Measurements from ENCODE around the gene LRRIQ3.
"Not testable (repeated sequence)": the region's sequence is repeated elsewhere in the genome, so short reads cannot be mapped to it uniquely, and the experiment has no call there.

The LRRIQ3 gene, protein sequence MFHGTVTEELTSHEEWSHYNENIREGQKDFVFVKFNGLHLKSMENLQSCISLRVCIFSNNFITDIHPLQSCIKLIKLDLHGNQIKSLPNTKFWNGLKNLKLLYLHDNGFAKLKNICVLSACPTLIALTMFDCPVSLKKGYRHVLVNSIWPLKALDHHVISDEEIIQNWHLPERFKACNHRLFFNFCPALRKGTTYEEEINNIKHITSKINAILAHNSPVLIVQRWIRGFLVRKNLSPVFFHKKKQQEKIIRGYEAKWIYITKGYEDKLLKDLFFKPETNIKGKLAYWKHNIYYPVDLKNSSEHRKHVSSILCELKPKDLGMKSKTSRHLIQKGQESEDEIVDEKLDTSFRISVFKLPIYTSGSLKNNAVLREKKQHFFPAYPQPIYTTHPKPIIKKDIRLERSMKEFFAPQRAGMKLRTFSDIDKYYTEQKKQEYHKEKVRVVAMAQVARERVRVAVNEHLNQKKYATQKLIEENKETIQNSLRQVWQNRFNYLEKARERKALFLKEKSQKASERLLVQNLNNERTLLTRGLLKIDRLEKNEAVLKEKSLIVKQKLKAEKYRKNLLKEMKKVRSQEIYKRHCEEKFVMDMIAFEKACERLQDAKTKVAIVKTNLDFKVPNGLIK

GRCh38 chr1:74197657-74198552 is at the start of gene LRRIQ3, which contains the start of gene FPGT:
LRRIQ3 (minus strand) TSS chr1:74198176; CDS start chr1:74183684, 14,492 bp downstream.
FPGT (plus strand) TSS chr1:74198242; CDS start chr1:74198279, 37 bp downstream.
- peak; percentile 98 for DNase-seq (ENCODE audit: low spot score)

GRCh38 chr1:74246315-74246714 is 48.3 kb upstream of the LRRIQ3 start:
- DNase-seq (ENCODE audit: low spot score), result no peak

GRCh38 chr1:74245168-74245772 is 47.3 kb upstream of the LRRIQ3 start:
- DNase-seq (ENCODE audit: low spot score), result no peak

- DNase-seq (ENCODE audit: low spot score), result no peak
These were observed 39.8 kb upstream of the LRRIQ3 start for GRCh38 chr1:74237787-74238186.

- DNase-seq (ENCODE audit: low spot score), result no peak
These were observed 39.1 kb upstream of the LRRIQ3 start for GRCh38 chr1:74237035-74237434.

- DNase-seq (ENCODE audit: low spot score), result no peak
These were observed 38.5 kb upstream of the LRRIQ3 start for GRCh38 chr1:74236440-74236839.

GRCh38 chr1:74235153-74235552 is 37.2 kb upstream of the LRRIQ3 start, which contains the start of gene TNNI3K:
TNNI3K (plus strand) TSS chr1:74235387; CDS start chr1:74235452, 65 bp downstream.
- DNase-seq (ENCODE audit: low spot score), result no peak

DNA sequence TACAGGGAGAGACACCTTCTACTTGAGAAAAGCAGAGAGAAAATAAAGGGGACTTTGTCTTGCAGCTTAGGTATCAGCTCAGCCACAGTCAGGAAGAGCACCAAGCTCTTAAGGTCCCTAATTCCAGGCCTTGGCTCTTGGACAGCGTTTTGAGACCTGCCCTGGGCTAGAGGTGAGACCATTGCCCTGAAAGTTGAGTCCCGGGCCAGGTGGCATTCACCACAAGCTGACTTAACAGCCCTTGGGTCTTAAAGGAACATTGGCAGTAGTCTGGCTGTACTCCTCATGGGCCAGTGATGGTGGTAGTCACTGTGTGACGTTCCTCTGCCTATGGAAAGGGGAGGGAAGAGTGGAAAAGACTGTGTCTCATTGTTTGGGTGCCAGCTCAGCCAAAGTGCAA is 25.5 kb upstream of the LRRIQ3 start:
- DNase-seq (ENCODE audit: low spot score), result no peak

- DNase-seq (ENCODE audit: low spot score), result no peak
These were observed 24.7 kb upstream of the LRRIQ3 start for GRCh38 chr1:74222701-74223100.

GRCh38 chr1:74215229-74215628 is 17.3 kb upstream of the LRRIQ3 start:
- no peak for DNase-seq (ENCODE audit: low spot score)

DNA sequence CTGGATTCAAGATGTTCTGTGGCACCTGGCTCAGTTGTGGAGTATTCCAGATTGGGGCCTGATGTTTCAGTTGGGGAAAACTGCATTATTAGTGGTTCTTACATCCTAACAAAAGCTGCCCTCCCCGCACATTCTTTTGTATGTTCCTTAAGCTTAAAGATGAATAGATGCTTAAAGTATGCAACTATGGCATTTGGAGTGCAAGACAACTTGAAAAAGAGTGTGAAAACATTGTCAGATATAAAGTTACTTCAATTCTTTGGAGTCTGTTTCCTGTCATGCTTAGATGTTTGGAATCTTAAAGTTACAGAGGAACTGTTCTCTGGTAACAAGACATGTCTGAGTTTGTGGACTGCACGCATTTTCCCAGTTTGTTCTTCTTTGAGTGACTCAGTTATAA is 7.3 kb upstream of the LRRIQ3 start:
- no peak for DNase-seq (ENCODE audit: low spot score)

DNA sequence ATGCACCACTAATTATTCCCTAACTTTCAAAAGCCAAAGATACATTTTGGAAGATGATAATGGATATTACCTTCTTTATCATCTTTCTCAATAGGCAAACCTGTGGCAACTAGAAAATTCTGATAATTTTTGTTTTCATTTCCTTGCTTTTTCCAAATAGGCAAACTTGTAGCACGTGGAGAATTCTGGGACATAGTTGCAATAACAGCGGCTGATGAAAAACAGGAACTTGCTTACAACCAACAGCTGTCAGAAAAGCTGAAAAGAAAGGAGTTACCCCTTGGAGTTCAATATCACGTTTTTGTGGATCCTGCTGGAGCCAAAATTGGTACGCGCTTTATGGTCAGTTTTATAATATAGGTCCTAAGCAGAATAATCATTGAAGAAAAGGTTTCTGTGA is 1.5 kb upstream of the LRRIQ3 start:
- DNase-seq (ENCODE audit: low spot score), result no peak

DNA sequence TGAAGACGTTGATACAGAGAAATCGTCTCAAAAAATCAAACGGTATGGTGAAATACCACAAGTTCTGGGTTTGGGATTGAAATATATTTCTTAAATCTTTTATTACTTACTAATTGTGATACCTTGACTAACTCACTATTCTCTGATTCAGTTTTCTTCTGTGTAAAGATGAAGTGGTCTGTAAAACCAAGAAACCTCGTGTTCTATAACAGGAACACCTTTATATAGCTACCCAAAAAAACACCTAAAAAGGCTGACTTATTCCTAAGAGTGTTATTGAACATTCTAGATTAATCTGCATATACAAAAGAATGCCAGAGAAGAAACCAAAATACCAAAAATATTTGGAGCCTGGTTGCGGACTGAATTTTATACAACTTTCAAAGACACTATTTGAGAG is 721 bp downstream of the LRRIQ3 start:
- no peak for DNase-seq (ENCODE audit: low spot score)

DNA sequence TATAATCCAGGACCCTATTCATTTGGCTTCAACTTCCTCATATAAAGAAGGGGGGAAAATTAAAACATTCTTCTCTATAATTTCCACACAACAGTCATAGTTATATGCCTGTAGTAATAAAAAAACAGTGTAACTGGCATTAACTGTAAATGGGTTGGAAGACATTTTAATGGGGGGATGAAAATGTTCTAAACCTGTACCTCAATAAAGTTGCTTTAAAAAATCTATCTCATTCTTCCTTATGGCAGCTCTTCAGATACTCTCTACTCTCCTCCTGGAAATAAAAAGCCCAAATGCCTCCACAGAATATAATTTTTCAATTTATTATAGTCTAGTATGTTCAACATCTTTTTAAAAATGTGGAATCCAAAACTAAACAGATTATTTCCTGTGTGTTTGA is 2.6 kb downstream of the LRRIQ3 start:
- DNase-seq (ENCODE audit: low spot score), result no peak

DNA sequence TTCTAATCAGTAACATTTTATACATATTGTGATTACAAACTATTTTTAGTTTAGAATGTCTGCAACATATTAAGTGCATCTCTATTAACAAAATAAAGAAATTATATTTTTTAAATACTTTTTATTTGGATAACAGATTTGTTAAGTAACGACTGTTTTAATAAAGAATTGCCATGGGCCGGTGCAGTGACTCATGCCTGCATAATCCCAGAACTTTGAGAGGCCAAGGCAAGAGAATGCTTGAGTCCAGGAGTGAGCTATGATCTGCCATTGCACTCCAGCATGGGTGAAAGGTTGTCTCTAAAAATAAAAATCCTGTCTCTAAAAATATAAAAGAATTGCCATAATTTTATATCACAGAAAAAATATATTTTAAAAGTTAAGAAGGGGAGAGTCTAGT is 4.1 kb downstream of the LRRIQ3 start:
- DNase-seq (ENCODE audit: low spot score), result peak; percentile 20

DNA sequence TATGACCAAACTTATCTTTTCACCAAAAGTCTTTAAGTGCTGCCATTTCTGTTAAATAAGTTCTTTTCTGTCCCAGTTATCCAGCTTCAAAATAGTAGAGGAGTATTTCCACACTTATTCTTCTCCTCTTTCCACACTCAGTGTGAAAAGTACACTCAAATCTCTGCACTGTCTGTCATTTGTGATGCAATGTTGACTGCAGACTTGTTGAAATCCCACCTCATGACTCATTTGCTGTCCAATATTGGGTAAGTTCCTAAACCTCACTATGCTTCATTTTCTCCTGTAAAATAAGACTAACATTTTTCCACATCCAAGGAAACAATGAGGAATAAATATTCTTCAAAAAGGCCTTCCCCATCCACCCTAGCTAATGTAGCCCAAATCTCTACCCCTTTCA is 17.5 kb downstream of the LRRIQ3 start:
- DNase-seq (ENCODE audit: low spot score), result no peak

DNA sequence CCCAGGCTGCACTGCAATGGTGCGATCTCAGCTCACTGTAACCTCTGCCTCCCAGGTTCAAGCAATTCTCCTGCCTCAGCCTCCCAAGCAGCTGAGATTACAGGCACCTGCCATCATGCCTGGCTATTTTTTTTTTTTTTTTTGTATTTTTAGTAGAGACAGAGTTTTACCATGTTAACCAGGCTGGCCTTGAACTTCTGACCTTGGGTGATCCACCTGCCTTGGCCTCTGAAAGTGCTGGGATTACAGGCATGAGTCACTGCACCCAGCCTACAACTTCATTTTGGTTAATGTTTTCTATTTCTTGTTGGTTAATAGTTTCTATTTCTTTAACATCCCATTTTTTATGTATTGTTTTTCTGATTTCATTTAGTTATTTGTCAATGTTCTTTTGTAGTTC is 23.6 kb downstream of the LRRIQ3 start:
- DNase-seq (ENCODE audit: low spot score), result not testable (repeated sequence)

- DNase-seq (ENCODE audit: low spot score), result no peak
These were observed 35.6 kb downstream of the LRRIQ3 start for GRCh38 chr1:74162333-74162732.

- DNase-seq (ENCODE audit: low spot score), result peak; percentile 22
These were observed 36.5 kb downstream of the LRRIQ3 start for GRCh38 chr1:74161497-74161896.

GRCh38 chr1:74160046-74160445 is 37.9 kb downstream of the LRRIQ3 start:
- no peak for DNase-seq (ENCODE audit: low spot score)

- no peak for DNase-seq (ENCODE audit: low spot score)
These were observed 52.9 kb downstream of the LRRIQ3 start for GRCh38 chr1:74145086-74145485.

DNA sequence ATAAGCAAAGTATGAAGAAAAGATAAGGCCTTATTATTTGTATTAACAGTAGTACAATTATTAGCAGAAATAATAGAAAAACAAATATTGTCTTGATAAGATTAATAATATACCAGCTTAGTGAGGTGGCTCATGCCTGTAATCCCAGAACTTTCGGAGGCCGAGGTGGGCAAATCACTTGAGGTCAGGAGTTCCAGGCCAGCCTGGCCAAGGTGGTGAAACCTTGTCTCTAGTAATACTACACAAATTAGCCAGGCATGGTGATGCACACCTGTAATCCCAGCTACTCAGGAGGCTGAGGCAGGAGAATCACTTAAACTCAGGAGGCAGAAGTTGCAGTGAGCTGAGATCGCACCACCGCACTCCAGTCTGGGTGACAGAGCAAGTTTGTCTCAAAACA is 80.6 kb downstream of the LRRIQ3 start:
- DNase-seq (ENCODE audit: low spot score), result not testable (repeated sequence)
